Osteocyte (in vitro differentiated cells): ENCODE results near the gene KCNN2. TPM values are rescaled to one million over a fixed set of nuclear protein-coding genes. Genes with fewer than 3 reads are reported as not detected.
A peak's percentile ranks its signal among the peaks of the same experiment; 100 is the strongest.

Experiments used
- DNase-seq: peaks from one replicate; pipeline ENCODE4 v3.0.0; 2021; ENCODE audit warnings: mixed read lengths; ENCODE audit not compliant: unreplicated experiment; ENCODE audit errors: extremely low spot score
- H3K27ac Mint-ChIP-seq: one replicate; pipeline ENCODE4 v1.8.0; 2021; ENCODE audit warnings: mild to moderate bottlenecking, mixed read lengths; ENCODE audit not compliant: unreplicated experiment
- H3K27me3 Mint-ChIP-seq: one replicate; pipeline ENCODE4 v1.8.0; 2021; ENCODE audit warnings: mixed read lengths; ENCODE audit not compliant: unreplicated experiment
- H3K36me3 Mint-ChIP-seq: one replicate; pipeline ENCODE4 v1.8.0; 2021; ENCODE audit warnings: mixed read lengths; ENCODE audit not compliant: unreplicated experiment
- H3K4me1 Mint-ChIP-seq: one replicate; pipeline ENCODE4 v1.8.0; 2021; ENCODE audit warnings: mixed read lengths; ENCODE audit not compliant: unreplicated experiment
- H3K4me3 Mint-ChIP-seq: one replicate; pipeline ENCODE4 v1.8.0; 2021; ENCODE audit warnings: mild to moderate bottlenecking, moderate library complexity, mixed read lengths; ENCODE audit not compliant: unreplicated experiment
- H3K9me3 Mint-ChIP-seq: one replicate; pipeline ENCODE4 v1.8.0; 2021; ENCODE audit warnings: mixed read lengths; ENCODE audit not compliant: unreplicated experiment
- total RNA-seq: library from RNA; stranded (reverse); gene quantifications from 2 replicates; pipeline ENCODE4 v1.2.1, GENCODE V29; 2021
- TF ChIP-seq, protein P1 (sequence below): fragments of 200-600 bp; sonication (generic); IDR thresholded peaks from 2 replicates; pipeline ENCODE4 v1.5.0; 2021; ENCODE audit warnings: antibody characterized with exemption, mild to moderate bottlenecking, moderate library complexity

The KCNN2 gene
- total RNA-seq, 1 donor from 2014 or later = 0.08 TPM

DNA sequence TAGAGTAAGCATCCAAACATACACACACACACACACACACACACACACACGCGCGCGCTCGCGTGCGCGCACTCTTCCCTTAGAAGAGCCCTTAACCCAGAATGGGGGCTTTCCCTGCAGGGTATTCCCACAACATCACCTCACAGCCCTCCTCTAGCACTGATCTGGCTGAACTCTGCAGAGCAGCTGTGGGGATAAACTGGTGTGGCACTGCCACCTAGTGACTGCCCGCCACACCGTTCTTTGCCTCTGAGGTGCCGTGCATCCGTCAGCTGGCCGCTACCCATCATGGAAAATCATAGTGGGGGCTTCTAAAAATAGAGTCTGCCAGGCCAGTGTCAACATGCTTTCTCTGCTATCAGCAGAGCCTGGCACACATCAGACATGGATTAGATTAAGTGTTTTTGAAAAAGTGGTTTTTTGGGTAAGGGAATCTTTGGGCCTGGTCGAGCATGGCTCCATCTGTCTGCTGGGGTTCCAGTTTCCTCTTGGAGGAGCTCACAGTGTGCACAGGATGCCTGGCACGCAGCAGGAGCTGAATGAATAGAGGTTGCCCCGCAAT, 88.1 kb downstream of the KCNN2 start:
- H3K27me3 Mint-ChIP-seq = peaks cover 25% of the 10 kb centered on the region
- peak overlapping the region; percentile 20 for H3K4me3 Mint-ChIP-seq
- DNase-seq = peak; percentile 87
- no peaks in the 10 kb centered on the region for H3K9me3 Mint-ChIP-seq
- no peak overlapping the region for H3K27ac Mint-ChIP-seq
- H3K36me3 Mint-ChIP-seq = no peaks in the 10 kb centered on the region
- TF ChIP-seq, protein P1, sequence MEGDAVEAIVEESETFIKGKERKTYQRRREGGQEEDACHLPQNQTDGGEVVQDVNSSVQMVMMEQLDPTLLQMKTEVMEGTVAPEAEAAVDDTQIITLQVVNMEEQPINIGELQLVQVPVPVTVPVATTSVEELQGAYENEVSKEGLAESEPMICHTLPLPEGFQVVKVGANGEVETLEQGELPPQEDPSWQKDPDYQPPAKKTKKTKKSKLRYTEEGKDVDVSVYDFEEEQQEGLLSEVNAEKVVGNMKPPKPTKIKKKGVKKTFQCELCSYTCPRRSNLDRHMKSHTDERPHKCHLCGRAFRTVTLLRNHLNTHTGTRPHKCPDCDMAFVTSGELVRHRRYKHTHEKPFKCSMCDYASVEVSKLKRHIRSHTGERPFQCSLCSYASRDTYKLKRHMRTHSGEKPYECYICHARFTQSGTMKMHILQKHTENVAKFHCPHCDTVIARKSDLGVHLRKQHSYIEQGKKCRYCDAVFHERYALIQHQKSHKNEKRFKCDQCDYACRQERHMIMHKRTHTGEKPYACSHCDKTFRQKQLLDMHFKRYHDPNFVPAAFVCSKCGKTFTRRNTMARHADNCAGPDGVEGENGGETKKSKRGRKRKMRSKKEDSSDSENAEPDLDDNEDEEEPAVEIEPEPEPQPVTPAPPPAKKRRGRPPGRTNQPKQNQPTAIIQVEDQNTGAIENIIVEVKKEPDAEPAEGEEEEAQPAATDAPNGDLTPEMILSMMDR = peak; percentile 94
- H3K4me1 Mint-ChIP-seq = peaks cover 7% of the 10 kb centered on the region

DNA sequence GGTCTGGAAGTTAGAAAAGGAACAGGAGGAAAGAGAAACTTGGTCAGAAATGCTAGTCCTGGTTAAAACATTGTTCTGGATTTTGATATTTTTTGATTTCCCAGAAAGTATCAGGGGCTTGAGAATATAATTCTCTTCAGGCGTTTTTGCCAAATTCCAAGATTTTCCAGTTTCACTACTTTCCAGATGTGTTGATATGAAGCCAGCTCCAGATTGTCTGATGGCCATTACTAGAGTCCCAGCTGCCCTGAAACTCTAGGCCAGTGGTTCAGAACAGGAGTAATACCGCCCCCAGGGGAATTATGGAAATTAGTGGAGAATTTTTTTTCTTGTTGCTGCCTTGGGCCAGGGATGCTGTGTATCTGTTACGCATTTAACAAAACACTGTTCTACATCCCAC, 88.6 kb downstream of the KCNN2 start:
- Mint-ChIP-seq H3K36me3 (no peaks in the 10 kb centered on the region), H3K27me3 (peaks cover 30% of the 10 kb centered on the region), H3K27ac (no peak overlapping the region), H3K9me3 (no peaks in the 10 kb centered on the region), H3K4me3 (peak overlapping the region; percentile 20), H3K4me1 (peaks cover 7% of the 10 kb centered on the region)
- DNase-seq = no peak
- TF ChIP-seq, protein P1 = no peak

DNA sequence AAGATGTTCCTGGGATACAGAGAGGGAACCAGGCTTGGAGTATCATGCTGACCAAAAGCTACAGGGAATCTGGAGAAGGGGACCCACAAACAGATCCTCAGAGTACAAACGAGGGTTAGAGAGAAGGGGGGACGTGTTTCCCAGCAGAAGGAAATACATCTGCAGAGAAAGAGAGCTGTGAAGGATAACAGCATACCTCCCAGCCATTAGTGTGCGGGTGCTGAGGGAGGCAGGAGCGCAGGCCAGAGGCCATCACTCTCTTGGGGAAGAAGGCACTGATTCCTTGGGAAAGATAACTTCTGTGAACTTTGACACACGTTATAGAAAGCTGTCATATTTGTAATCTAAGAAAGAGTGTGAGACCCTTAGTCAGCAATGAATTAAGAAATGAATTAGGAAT, 96.9 kb downstream of the KCNN2 start:
- Mint-ChIP-seq H3K9me3 (no peaks in the 10 kb centered on the region), H3K36me3 (no peaks in the 10 kb centered on the region), H3K27ac (no peak overlapping the region), H3K27me3 (peaks cover 50% of the 10 kb centered on the region), H3K4me3 (no peak overlapping the region), H3K4me1 (no peaks in the 10 kb centered on the region)
- TF ChIP-seq, protein P1 = no peak
- DNase-seq = no peak

DNA sequence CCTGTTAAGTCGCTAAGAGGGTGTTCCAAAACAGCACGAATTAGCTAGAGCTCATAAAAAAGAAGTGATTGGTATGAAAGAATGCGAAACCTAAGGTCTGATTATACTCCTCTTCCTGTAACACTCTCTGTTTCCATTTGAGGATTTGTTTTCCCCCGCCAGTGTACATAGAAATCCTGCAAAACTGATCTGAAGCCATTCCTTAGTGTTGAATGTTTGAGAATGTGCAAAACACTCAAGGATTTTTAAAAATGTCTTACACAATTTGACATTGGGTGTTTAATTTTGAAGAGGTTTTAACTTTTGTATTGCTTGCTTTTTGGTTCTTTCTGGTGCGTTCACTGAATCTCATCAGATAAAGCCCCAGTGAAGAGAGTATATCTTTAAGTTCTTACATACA, 105.3 kb downstream of the KCNN2 start:
- Mint-ChIP-seq H3K36me3 (no peaks in the 10 kb centered on the region), H3K9me3 (no peaks in the 10 kb centered on the region), H3K4me1 (no peaks in the 10 kb centered on the region), H3K4me3 (no peak overlapping the region), H3K27me3 (peaks cover 10% of the 10 kb centered on the region), H3K27ac (no peak overlapping the region)
- TF ChIP-seq, protein P1 = no peak
- no peak for DNase-seq

DNA sequence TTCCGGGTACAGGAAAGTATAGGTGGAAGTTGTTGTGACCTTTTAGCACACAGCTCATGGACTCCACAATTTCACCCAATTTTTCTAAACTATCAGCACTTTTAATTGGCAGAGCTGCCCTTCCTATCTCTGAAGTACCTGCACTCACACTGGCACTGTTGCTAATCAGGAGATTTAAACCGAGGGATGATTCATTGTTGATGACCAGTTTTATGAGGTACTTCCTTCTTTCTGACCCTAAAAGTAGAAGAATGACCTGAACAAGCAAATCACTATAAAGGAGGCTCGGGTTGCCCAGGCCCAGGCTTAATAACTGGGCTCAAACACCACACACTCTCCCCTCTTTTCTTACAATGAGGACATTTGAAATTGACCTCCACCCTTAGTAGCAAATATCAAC, 105.9 kb downstream of the KCNN2 start:
- no peak for DNase-seq
- H3K27me3 Mint-ChIP-seq = peaks cover 7% of the 10 kb centered on the region
- H3K36me3 Mint-ChIP-seq = no peaks in the 10 kb centered on the region
- no peaks in the 10 kb centered on the region for H3K4me1 Mint-ChIP-seq
- H3K4me3 Mint-ChIP-seq = no peak overlapping the region
- H3K9me3 Mint-ChIP-seq = no peaks in the 10 kb centered on the region
- H3K27ac Mint-ChIP-seq = no peak overlapping the region
- TF ChIP-seq, protein P1 = no peak
